WTC11 (cell line): ENCODE data around the gene CXorf58. TPM values are rescaled to one million over a fixed set of nuclear protein-coding genes. Genes with fewer than 3 reads are reported as not detected.

Source experiments
- ATAC-seq: fragments of 200-7000 bp; cut with Tn5 transposase; 2 replicates; pipeline ENCODE4 v1.10.0; 2021; ENCODE audit warnings: mild to moderate bottlenecking, moderate library complexity
- CTCF ChIA-PET: fragments of 300-600 bp; sonication (Branson Sonifier 250); formaldehyde crosslinking; loops from one replicate; lab custom pipeline; 2021; ENCODE audit warnings: antibody characterized with exemption; lab: Charles Lee
- POLR2A ChIA-PET: fragments of 350-600 bp; sonication (Branson Sonifier 250); formaldehyde crosslinking; loops from one replicate; lab custom pipeline; 2021; ENCODE audit warnings: antibody characterized with exemption; lab: Charles Lee
- DNase-seq: peaks from one replicate; pipeline ENCODE4 v3.0.0; 2021; ENCODE audit warnings: low spot score
- H3K27ac Mint-ChIP-seq: 2 replicates; pipeline ENCODE4 v1.8.0; 2021; ENCODE audit warnings: mixed read lengths
- H3K27me3 Mint-ChIP-seq: 2 replicates; pipeline ENCODE4 v1.8.0; 2021; ENCODE audit warnings: low read depth, mild to moderate bottlenecking, moderate library complexity, mixed read lengths
- H3K36me3 Mint-ChIP-seq: 2 replicates; pipeline ENCODE4 v1.8.0; 2021; ENCODE audit warnings: mixed read lengths
- H3K4me1 Mint-ChIP-seq: 2 replicates; pipeline ENCODE4 v1.8.0; 2022; ENCODE audit warnings: mixed read lengths
- H3K4me3 Mint-ChIP-seq: 2 replicates; pipeline ENCODE4 v1.8.0; 2021; ENCODE audit warnings: mild to moderate bottlenecking, moderate library complexity, mixed read lengths
- H3K9me3 Mint-ChIP-seq: 2 replicates; pipeline ENCODE4 v1.8.0; 2021; ENCODE audit warnings: mixed read lengths
- AR ChIP-seq: fragments of 250-450 bp; sonication (Bioruptor Pico); IDR thresholded peaks from 2 replicates; pipeline ENCODE4 v1.9.0; 2021; ENCODE audit warnings: mild to moderate bottlenecking
- ATF1 ChIP-seq: sonication (generic); formaldehyde crosslinking; IDR thresholded peaks from 2 replicates; pipeline ENCODE4 v1.8.1; 2023; ENCODE audit warnings: mild to moderate bottlenecking, moderate library complexity, missing genetic modification reagents
- ATF3 ChIP-seq: sonication (generic); formaldehyde crosslinking; conservative IDR thresholded peaks from 2 replicates; pipeline ENCODE4 v1.8.1; 2022; ENCODE audit warnings: mild to moderate bottlenecking, missing genetic modification reagents
- CDX4 ChIP-seq: fragments of 250-450 bp; sonication (Bioruptor Pico); IDR thresholded peaks from 2 replicates; pipeline ENCODE4 v1.9.0; 2021; ENCODE audit warnings: moderate library complexity, mild to moderate bottlenecking, inconsistent platforms, borderline replicate concordance
- CREM ChIP-seq: sonication (generic); formaldehyde crosslinking; IDR thresholded peaks from 2 replicates; pipeline ENCODE4 v1.8.1; 2022; ENCODE audit warnings: mild to moderate bottlenecking, missing genetic modification reagents, moderate library complexity
- E2F1 ChIP-seq: sonication (generic); formaldehyde crosslinking; IDR thresholded peaks from 2 replicates; pipeline ENCODE4 v1.8.0; 2022; ENCODE audit warnings: mild to moderate bottlenecking, missing genetic modification reagents
- ELF4 ChIP-seq: sonication (generic); formaldehyde crosslinking; IDR thresholded peaks from 2 replicates; pipeline ENCODE4 v1.8.1; 2022; ENCODE audit warnings: low read depth, mild to moderate bottlenecking, moderate library complexity, missing genetic modification reagents
- ESRRA ChIP-seq: sonication (generic); formaldehyde crosslinking; IDR thresholded peaks from 2 replicates; pipeline ENCODE4 v1.8.1; 2022; ENCODE audit warnings: mild to moderate bottlenecking, missing genetic modification reagents, borderline replicate concordance
- FOXJ3 ChIP-seq: sonication (generic); formaldehyde crosslinking; IDR thresholded peaks from 2 replicates; pipeline ENCODE4 v1.9.0; 2021; ENCODE audit warnings: missing genetic modification reagents, mild to moderate bottlenecking, borderline replicate concordance
- GRHL2 ChIP-seq: fragments of 250-450 bp; sonication (Bioruptor Pico); IDR thresholded peaks from 2 replicates; pipeline ENCODE4 v1.8.0; 2022; ENCODE audit warnings: mild to moderate bottlenecking, moderate library complexity; ENCODE audit not compliant: insufficient replicate concordance, severe bottlenecking
- HMGA2 ChIP-seq: fragments of 250-450 bp; sonication (Bioruptor Pico); IDR thresholded peaks from 2 replicates; pipeline ENCODE4 v1.4.0; 2021; ENCODE audit warnings: mild to moderate bottlenecking, moderate library complexity
- IRF1 ChIP-seq: sonication (generic); formaldehyde crosslinking; IDR thresholded peaks from 2 replicates; pipeline ENCODE4 v1.8.0; 2023; ENCODE audit warnings: missing genetic modification reagents
- IRF2 ChIP-seq: sonication (generic); formaldehyde crosslinking; IDR thresholded peaks from 2 replicates; pipeline ENCODE4 v1.8.0; 2022; ENCODE audit warnings: low read depth, missing genetic modification reagents, borderline replicate concordance
- MAX ChIP-seq: sonication (generic); formaldehyde crosslinking; IDR thresholded peaks from 2 replicates; pipeline ENCODE4 v1.8.0; 2022; ENCODE audit warnings: mild to moderate bottlenecking, missing genetic modification reagents
- NFYB ChIP-seq: sonication (generic); formaldehyde crosslinking; conservative IDR thresholded peaks from 2 replicates; pipeline ENCODE4 v1.8.0; 2022; ENCODE audit warnings: low read depth, missing genetic modification reagents
- NR2C2 ChIP-seq: sonication (generic); formaldehyde crosslinking; IDR thresholded peaks from 2 replicates; pipeline ENCODE4 v1.8.0; 2022; ENCODE audit warnings: mild to moderate bottlenecking, missing genetic modification reagents
- PRRX2 ChIP-seq: fragments of 250-450 bp; sonication (Bioruptor Pico); IDR thresholded peaks from 2 replicates; pipeline ENCODE4 v1.8.0; 2021; ENCODE audit warnings: mild to moderate bottlenecking
- SMAD3 ChIP-seq: sonication (generic); formaldehyde crosslinking; IDR thresholded peaks from 2 replicates; pipeline ENCODE4 v1.8.0; 2022; ENCODE audit warnings: missing genetic modification reagents, mild to moderate bottlenecking, borderline replicate concordance
- SOX15 ChIP-seq: fragments of 250-450 bp; sonication (Bioruptor Pico); IDR thresholded peaks from 2 replicates; pipeline ENCODE4 v1.9.0; 2021; ENCODE audit warnings: mild to moderate bottlenecking
- SP1 ChIP-seq: sonication (generic); formaldehyde crosslinking; conservative IDR thresholded peaks from 2 replicates; pipeline ENCODE4 v1.8.1; 2022; ENCODE audit warnings: missing genetic modification reagents
- USF2 ChIP-seq: sonication (generic); formaldehyde crosslinking; IDR thresholded peaks from 2 replicates; pipeline ENCODE4 v1.8.1; 2023; ENCODE audit warnings: mild to moderate bottlenecking, missing genetic modification reagents, moderate library complexity
- ZBTB21 ChIP-seq: sonication (generic); formaldehyde crosslinking; IDR thresholded peaks from 2 replicates; pipeline ENCODE4 v1.8.1; 2023; ENCODE audit warnings: mild to moderate bottlenecking, missing genetic modification reagents, borderline replicate concordance
- ZMAT4 ChIP-seq: fragments of 250-450 bp; sonication (Bioruptor Pico); IDR thresholded peaks from 2 replicates; pipeline ENCODE4 v1.9.0; 2021; ENCODE audit warnings: mild to moderate bottlenecking
- ZNF121 ChIP-seq: sonication (generic); formaldehyde crosslinking; IDR thresholded peaks from 2 replicates; pipeline ENCODE4 v1.8.0; 2023; ENCODE audit warnings: missing genetic modification reagents
- ZNF138 ChIP-seq: sonication (generic); formaldehyde crosslinking; conservative IDR thresholded peaks from 2 replicates; pipeline ENCODE4 v1.8.1; 2022; ENCODE audit warnings: mild to moderate bottlenecking, moderate library complexity, missing genetic modification reagents
- ZNF219 ChIP-seq: sonication (generic); formaldehyde crosslinking; IDR thresholded peaks from 2 replicates; pipeline ENCODE4 v1.8.0; 2023; ENCODE audit warnings: missing genetic modification reagents, mild to moderate bottlenecking, borderline replicate concordance
- ZNF317 ChIP-seq: sonication (generic); formaldehyde crosslinking; IDR thresholded peaks from 2 replicates; pipeline ENCODE4 v1.8.1; 2023; ENCODE audit warnings: low read depth, mild to moderate bottlenecking, moderate library complexity, missing genetic modification reagents, borderline replicate concordance
- ZNF396 ChIP-seq: fragments of 250-450 bp; sonication (Bioruptor Pico); IDR thresholded peaks from 2 replicates; pipeline ENCODE4 v1.8.0; 2021; ENCODE audit warnings: mild to moderate bottlenecking, moderate library complexity, borderline replicate concordance
- total RNA-seq: library from RNA; stranded (reverse); gene quantifications from 3 replicates; pipeline ENCODE4 v1.2.3, GENCODE V29; 2021

CXorf58 gene
- total RNA-seq, 1 experiment from 2014 or later, result not detected

- ChIA-PET CTCF (no interaction called here), POLR2A (no interaction called here)
- peaks cover 2% of the 10 kb centered on the region; the same call in 1 of the 2 replicates for H3K4me1 Mint-ChIP-seq
- no peaks in the 10 kb centered on the region for H3K36me3 Mint-ChIP-seq
- ATAC-seq (no peak), DNase-seq (no peak)
- no peaks in the 10 kb centered on the region for H3K9me3 Mint-ChIP-seq
- H3K27ac Mint-ChIP-seq, result no peak overlapping the region
- H3K4me3 Mint-ChIP-seq, result no peak overlapping the region
- no peak for TF ChIP-seq CDX4
- TF ChIP-seq HMGA2 (CRISPR knock-in tag), result no peak
- TF ChIP-seq SP1 (CRISPR knock-in tag), result no peak
- no peak for TF ChIP-seq ZBTB21 (CRISPR knock-in tag)
- TF ChIP-seq ESRRA (CRISPR knock-in tag), result no peak
- no peak for TF ChIP-seq ZNF396 (CRISPR knock-in tag)
- no peak for TF ChIP-seq ATF1
- no peak for TF ChIP-seq PRRX2
- no peak for TF ChIP-seq IRF1 (CRISPR knock-in tag)
- no peak for TF ChIP-seq ELF4 (CRISPR knock-in tag)
- H3K27me3 Mint-ChIP-seq, result no peaks in the 10 kb centered on the region
These were observed 24.2 kb downstream of the CXorf58 start for GRCh38 chrX:23932046-23932445.

GRCh38 chrX:23935106-23935505 lies 27.3 kb downstream of the CXorf58 start:
- Mint-ChIP-seq H3K27me3 (no peaks in the 10 kb centered on the region), H3K4me3 (no peak overlapping the region), H3K9me3 (no peaks in the 10 kb centered on the region), H3K4me1 (peaks cover 2% of the 10 kb centered on the region; the same call in 1 of the 2 replicates), H3K36me3 (no peaks in the 10 kb centered on the region), H3K27ac (no peak overlapping the region)
- ATAC-seq (no peak), DNase-seq (no peak)
- POLR2A ChIA-PET, result no interaction called here
- TF ChIP-seq GRHL2 (no peak), ZNF317 (CRISPR knock-in tag) (no peak), ZNF121 (CRISPR knock-in tag) (no peak), ZNF219 (CRISPR knock-in tag) (no peak), E2F1 (no peak), ZNF138 (CRISPR knock-in tag) (no peak), AR (CRISPR knock-in tag) (no peak), SMAD3 (CRISPR knock-in tag) (no peak), NFYB (no peak)
- CTCF ChIA-PET, result no interaction called here

- ChIA-PET CTCF (no interaction called here), POLR2A (no interaction called here)
- Mint-ChIP-seq H3K27me3 (no peaks in the 10 kb centered on the region), H3K36me3 (no peaks in the 10 kb centered on the region), H3K9me3 (no peaks in the 10 kb centered on the region), H3K27ac (no peak overlapping the region), H3K4me3 (no peak overlapping the region), H3K4me1 (peaks cover 2% of the 10 kb centered on the region; the same call in 1 of the 2 replicates)
- DNase-seq (no peak), ATAC-seq (no peak)
- TF ChIP-seq NFYB, result no peak
- no peak for TF ChIP-seq FOXJ3 (CRISPR knock-in tag)
- TF ChIP-seq MAX (CRISPR knock-in tag), result no peak
- TF ChIP-seq NR2C2 (CRISPR knock-in tag), result no peak
- TF ChIP-seq CREM (CRISPR knock-in tag), result no peak
- no peak for TF ChIP-seq ATF3 (CRISPR knock-in tag)
- TF ChIP-seq USF2, result no peak
- TF ChIP-seq ZMAT4, result no peak
- no peak for TF ChIP-seq IRF2 (CRISPR knock-in tag)
- TF ChIP-seq SOX15, result no peak
These were observed 28.4 kb downstream of the CXorf58 start for GRCh38 chrX:23936180-23936579.
